ENCODE results near the gene TMEM120B.

TMEM120B gene

DNA sequence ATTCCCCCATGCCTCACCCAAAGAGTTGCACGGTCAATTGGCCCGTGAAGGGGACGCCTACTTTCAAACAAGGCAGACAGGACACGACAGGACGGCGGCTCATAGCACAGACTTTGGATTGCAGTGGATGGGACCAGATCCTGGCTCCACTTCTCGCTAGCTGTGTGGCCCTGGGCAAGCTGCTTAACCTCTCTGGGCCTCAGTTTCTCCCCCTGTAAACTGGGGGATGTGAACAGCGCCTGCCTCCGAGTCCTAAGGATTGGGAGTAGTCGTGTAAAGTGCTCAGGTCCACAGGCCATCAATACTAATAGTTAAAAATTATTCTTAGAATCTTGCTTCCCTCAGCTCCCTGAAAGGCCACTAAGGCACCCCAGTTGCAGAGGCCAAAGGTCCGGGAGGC is 67.9 kb downstream of the TMEM120B start:
- Histone ChIP-seq H3K4me2 (ENCODE audit: low read length, poor library complexity, severe bottlenecking) (no peak overlapping the region), H3K9ac (ENCODE audit: low read length) (no peak overlapping the region), H3K27ac (ENCODE audit: low read length, poor library complexity, severe bottlenecking) (no peak overlapping the region), H2BK15ac (ENCODE audit: low read depth, poor library complexity, severe bottlenecking) (no peak overlapping the region), H3K23ac (ENCODE audit: low read length in 2 of 2) (no peak overlapping the region), H3K4me1 (ENCODE audit: control insufficient read depth, insufficient read depth, low read depth, low read length) (peaks cover 33% of the 10 kb centered on the region), H3K4me3 (ENCODE audit: insufficient read depth in 1 of 2, low read depth in 1 of 2, low read length in 2 of 2) (no peak overlapping the region), H3K36me3 (ENCODE audit: control insufficient read depth in 1 of 2, insufficient read depth in 2 of 2, low read depth in 1 of 2, low read length in 2 of 2) (peaks cover 3 to 44% of the 10 kb centered on the region in 2 experiments), H2BK5ac (ENCODE audit: low read depth, low read length, poor library complexity, severe bottlenecking) (no peak overlapping the region), H3K27me3 (ENCODE audit: control insufficient read depth in 1 of 2, insufficient read depth in 1 of 2, low read length in 2 of 2) (no peaks in the 10 kb centered on the region), H3K18ac (ENCODE audit: low read depth in 1 of 2, low read length in 2 of 2) (no peak overlapping the region), H4K91ac (ENCODE audit: low read length) (no peak overlapping the region), H3K14ac (ENCODE audit: low read length in 2 of 2) (no peak overlapping the region), H3K79me1 (replicated peaks; ENCODE audit: low read length, poor library complexity, severe bottlenecking) (peaks cover 14% of the 10 kb centered on the region), H2AFZ (ENCODE audit: low read depth, low read length) (no peak overlapping the region), H3K9me3 (ENCODE audit: control insufficient read depth, low read length) (no peaks in the 10 kb centered on the region), H4K8ac (ENCODE audit: low read length) (no peak overlapping the region), H2AK5ac (ENCODE audit: low read length, severe bottlenecking) (no peak overlapping the region), H3K4ac (ENCODE audit: low read depth in 1 of 2, low read length in 2 of 2) (no peak overlapping the region), H2BK120ac (ENCODE audit: low read depth, low read length) (no peak overlapping the region), H2BK12ac (ENCODE audit: low read length in 2 of 2) (no peak overlapping the region)
- DNase-seq, result no peak
- 97% methylated on average over 11 of the region's 11 CpGs for WGBS

- H3K27me3 ChIP-seq (ENCODE audit: control insufficient read depth in 1 of 2, insufficient read depth in 1 of 2, low read length in 2 of 2), result no peaks in the 10 kb centered on the region
These were observed 69.0 kb downstream of the TMEM120B start for GRCh38 chr12:121781484-121781997.

DNA sequence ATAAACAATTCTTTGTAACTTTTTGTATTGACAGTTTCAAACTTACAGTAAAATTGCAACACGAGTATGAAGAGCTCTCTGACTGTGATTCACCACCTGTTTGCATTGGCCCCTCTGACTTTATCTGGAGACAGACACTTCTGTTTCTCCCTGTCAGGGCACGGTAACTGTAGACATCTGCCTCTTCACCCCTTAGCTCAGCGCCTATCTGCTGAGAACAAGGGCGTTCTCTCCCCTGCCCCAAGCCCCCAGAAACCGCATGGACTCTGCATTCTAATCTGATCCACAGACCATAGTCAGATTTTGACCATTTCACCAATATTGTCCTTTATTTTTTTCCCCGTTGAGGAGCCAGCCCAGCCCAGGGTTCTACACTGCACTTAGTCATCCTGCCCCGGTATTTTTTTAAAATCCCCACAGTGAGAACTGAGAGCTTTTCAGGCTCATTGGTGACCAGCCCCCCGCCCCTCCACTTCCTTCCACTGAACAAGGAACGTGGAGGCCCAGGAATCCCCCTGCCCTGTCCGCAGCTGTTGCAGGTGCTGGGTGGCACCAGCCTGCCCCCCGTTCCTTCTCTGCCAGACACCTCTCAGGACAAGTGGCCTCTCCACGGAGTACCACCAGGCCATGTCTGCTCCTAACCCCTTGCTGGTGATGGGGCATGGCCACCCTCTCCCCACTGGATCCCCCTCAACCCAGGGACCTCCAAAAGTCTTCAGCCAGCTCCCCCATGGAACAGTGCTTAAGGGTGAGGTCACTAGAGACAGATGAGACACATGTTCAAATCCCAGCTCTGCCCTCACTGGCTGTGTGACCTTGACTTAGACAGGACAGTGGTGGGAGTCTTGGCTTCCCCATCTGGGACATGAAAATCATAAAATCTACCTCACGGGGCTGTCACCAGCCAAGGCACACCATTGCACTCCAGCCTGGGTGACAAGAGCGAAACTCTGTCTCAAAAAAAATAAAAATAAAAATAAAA is 69.7 kb downstream of the TMEM120B start:
- H2AK5ac ChIP-seq (ENCODE audit: low read length, severe bottlenecking), result no peak overlapping the region
- H3K4me1 ChIP-seq (ENCODE audit: control insufficient read depth, insufficient read depth, low read depth, low read length), result peaks cover 28% of the 10 kb centered on the region
- H3K27me3 ChIP-seq (ENCODE audit: control insufficient read depth in 1 of 2, insufficient read depth in 1 of 2, low read length in 2 of 2), result no peaks in the 10 kb centered on the region
- no peak overlapping the region for H4K91ac ChIP-seq (ENCODE audit: low read length)
- peak overlapping the region in 1 of 2 experiments; percentile 74 for H2BK12ac ChIP-seq (ENCODE audit: low read length in 2 of 2)
- no peak overlapping the region for H3K4me2 ChIP-seq (ENCODE audit: low read length, poor library complexity, severe bottlenecking)
- H3K4me3 ChIP-seq (ENCODE audit: insufficient read depth in 1 of 2, low read depth in 1 of 2, low read length in 2 of 2), result peak overlapping the region in 1 of 2 experiments; percentile 50
- DNase-seq, result peak; percentile 61
- no peak overlapping the region for H2BK15ac ChIP-seq (ENCODE audit: low read depth, poor library complexity, severe bottlenecking)
- no peak overlapping the region for H3K18ac ChIP-seq (ENCODE audit: low read depth in 1 of 2, low read length in 2 of 2)
- H3K9ac ChIP-seq (ENCODE audit: low read length), result peak overlapping the region; percentile 65
- no peak overlapping the region for H2BK120ac ChIP-seq (ENCODE audit: low read depth, low read length)
- peak overlapping the region; percentile 41 for H3K27ac ChIP-seq (ENCODE audit: low read length, poor library complexity, severe bottlenecking)
- H2BK5ac ChIP-seq (ENCODE audit: low read depth, low read length, poor library complexity, severe bottlenecking), result no peak overlapping the region
- WGBS, result 61% methylated on average over 13 of the region's 14 CpGs
- no peak overlapping the region for H3K4ac ChIP-seq (ENCODE audit: low read depth in 1 of 2, low read length in 2 of 2)
- no peak overlapping the region for H2AFZ ChIP-seq (ENCODE audit: low read depth, low read length)
- peaks cover 3 to 43% of the 10 kb centered on the region in 2 experiments for H3K36me3 ChIP-seq (ENCODE audit: control insufficient read depth in 1 of 2, insufficient read depth in 2 of 2, low read depth in 1 of 2, low read length in 2 of 2)
- no peak overlapping the region for H4K8ac ChIP-seq (ENCODE audit: low read length)
- H3K23ac ChIP-seq (ENCODE audit: low read length in 2 of 2), result no peak overlapping the region
- peak overlapping the region in 1 of 2 experiments; percentile 83 for H3K14ac ChIP-seq (ENCODE audit: low read length in 2 of 2)
- H3K79me1 ChIP-seq (replicated peaks; ENCODE audit: low read length, poor library complexity, severe bottlenecking), result peaks cover 16% of the 10 kb centered on the region
- H3K9me3 ChIP-seq (ENCODE audit: control insufficient read depth, low read length), result no peaks in the 10 kb centered on the region

More at GRCh38 chr12:121781484-121781997, 69.0 kb downstream of the TMEM120B start:
- H3K36me3 ChIP-seq (ENCODE audit: control insufficient read depth in 1 of 2, insufficient read depth in 2 of 2, low read depth in 1 of 2, low read length in 2 of 2), result peaks cover 3 to 39% of the 10 kb centered on the region in 2 experiments
- 100% methylated on average over 3 of the region's 12 CpGs for WGBS
- H3K79me1 ChIP-seq (replicated peaks; ENCODE audit: low read length, poor library complexity, severe bottlenecking), result peaks cover 14% of the 10 kb centered on the region
- H4K91ac ChIP-seq (ENCODE audit: low read length), result no peak overlapping the region
- H3K4ac ChIP-seq (ENCODE audit: low read depth in 1 of 2, low read length in 2 of 2), result no peak overlapping the region
- H3K23ac ChIP-seq (ENCODE audit: low read length in 2 of 2), result no peak overlapping the region
- no peak overlapping the region for H3K4me2 ChIP-seq (ENCODE audit: low read length, poor library complexity, severe bottlenecking)
- H2AK5ac ChIP-seq (ENCODE audit: low read length, severe bottlenecking), result no peak overlapping the region
- no peaks in the 10 kb centered on the region for H3K9me3 ChIP-seq (ENCODE audit: control insufficient read depth, low read length)
- no peak overlapping the region for H3K18ac ChIP-seq (ENCODE audit: low read depth in 1 of 2, low read length in 2 of 2)
- H2AFZ ChIP-seq (ENCODE audit: low read depth, low read length), result no peak overlapping the region
- no peak for DNase-seq
- no peak overlapping the region for H2BK5ac ChIP-seq (ENCODE audit: low read depth, low read length, poor library complexity, severe bottlenecking)
- no peak overlapping the region for H2BK120ac ChIP-seq (ENCODE audit: low read depth, low read length)
- no peak overlapping the region for H2BK15ac ChIP-seq (ENCODE audit: low read depth, poor library complexity, severe bottlenecking)
- no peak overlapping the region for H3K14ac ChIP-seq (ENCODE audit: low read length in 2 of 2)
- peak overlapping the region; percentile 3 for H3K27ac ChIP-seq (ENCODE audit: low read length, poor library complexity, severe bottlenecking)
- peak overlapping the region in 1 of 2 experiments; percentile 50 for H3K4me3 ChIP-seq (ENCODE audit: insufficient read depth in 1 of 2, low read depth in 1 of 2, low read length in 2 of 2)
- H3K4me1 ChIP-seq (ENCODE audit: control insufficient read depth, insufficient read depth, low read depth, low read length), result peaks cover 25% of the 10 kb centered on the region
- H2BK12ac ChIP-seq (ENCODE audit: low read length in 2 of 2), result no peak overlapping the region
- H3K9ac ChIP-seq (ENCODE audit: low read length), result peak overlapping the region; percentile 65
- no peak overlapping the region for H4K8ac ChIP-seq (ENCODE audit: low read length)

DNA sequence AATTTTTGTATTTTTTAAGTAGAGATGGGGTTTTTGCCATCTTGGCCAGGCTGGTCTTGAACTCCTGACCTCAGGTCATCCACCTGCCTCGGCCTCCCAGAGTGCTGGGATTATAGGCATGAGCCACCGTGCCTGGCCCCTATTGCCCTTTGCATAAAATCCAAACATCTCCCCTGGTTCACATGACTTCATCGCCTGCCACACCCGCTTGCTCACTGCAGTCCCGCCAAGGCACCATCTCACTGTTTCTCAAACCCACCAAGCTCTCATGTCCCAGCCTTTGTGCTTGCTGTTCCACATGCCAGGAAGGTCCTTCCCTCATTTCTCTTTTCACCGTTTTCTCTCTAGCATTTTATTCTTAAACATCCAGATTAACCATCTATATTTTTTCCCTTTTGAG is 71.2 kb downstream of the TMEM120B start:
- Histone ChIP-seq H4K91ac (ENCODE audit: low read length) (no peak overlapping the region), H2BK15ac (ENCODE audit: low read depth, poor library complexity, severe bottlenecking) (no peak overlapping the region), H3K4me1 (ENCODE audit: control insufficient read depth, insufficient read depth, low read depth, low read length) (peaks cover 32% of the 10 kb centered on the region), H2BK12ac (ENCODE audit: low read length in 2 of 2) (no peak overlapping the region), H2AK5ac (ENCODE audit: low read length, severe bottlenecking) (no peak overlapping the region), H3K27ac (ENCODE audit: low read length, poor library complexity, severe bottlenecking) (no peak overlapping the region), H3K79me1 (replicated peaks; ENCODE audit: low read length, poor library complexity, severe bottlenecking) (peaks cover 20% of the 10 kb centered on the region), H3K18ac (ENCODE audit: low read depth in 1 of 2, low read length in 2 of 2) (no peak overlapping the region), H3K27me3 (ENCODE audit: control insufficient read depth in 1 of 2, insufficient read depth in 1 of 2, low read length in 2 of 2) (no peaks in the 10 kb centered on the region), H2AFZ (ENCODE audit: low read depth, low read length) (no peak overlapping the region), H3K9ac (ENCODE audit: low read length) (peak overlapping the region; percentile 5), H3K36me3 (ENCODE audit: control insufficient read depth in 1 of 2, insufficient read depth in 2 of 2, low read depth in 1 of 2, low read length in 2 of 2) (peaks cover 3 to 33% of the 10 kb centered on the region in 2 experiments), H3K4ac (ENCODE audit: low read depth in 1 of 2, low read length in 2 of 2) (no peak overlapping the region), H2BK5ac (ENCODE audit: low read depth, low read length, poor library complexity, severe bottlenecking) (no peak overlapping the region), H3K4me2 (ENCODE audit: low read length, poor library complexity, severe bottlenecking) (no peak overlapping the region), H4K8ac (ENCODE audit: low read length) (no peak overlapping the region), H3K14ac (ENCODE audit: low read length in 2 of 2) (no peak overlapping the region), H3K4me3 (ENCODE audit: insufficient read depth in 1 of 2, low read depth in 1 of 2, low read length in 2 of 2) (no peak overlapping the region), H3K23ac (ENCODE audit: low read length in 2 of 2) (no peak overlapping the region), H3K9me3 (ENCODE audit: control insufficient read depth, low read length) (no peaks in the 10 kb centered on the region), H2BK120ac (ENCODE audit: low read depth, low read length) (no peak overlapping the region)
- DNase-seq, result no peak
- 58% methylated on average over 6 of the region's 6 CpGs for WGBS

All from mesenchymal stem cell (in vitro differentiated cells and primary cell).